A549 (cell line): ENCODE data around the gene PLAC9. TPM values are rescaled to one million over a fixed set of nuclear protein-coding genes. Genes with fewer than 3 reads are reported as not detected.
"Not testable (repeated sequence)": the region's sequence is repeated elsewhere in the genome, so short reads cannot be mapped to it uniquely, and the experiment has no call there.

Source experiments
- ATAC-seq, 2 experiments: fragments of 200-7000 bp in 1 of 2; fragments of >200 bp in 1 of 2; cut with Nextera tagmentation in 1 of 2; cut with Tn5 transposase in 1 of 2; 3 replicates each; pipeline versions ENCODE4 v1.8.0 to v1.9.1; 2018 to 2020; ENCODE audit warnings: mild to moderate bottlenecking in 1 of 2, moderate library complexity in 1 of 2
- CTCF ChIA-PET: fragments of 300-600 bp; sonication (Branson Sonifier 250); formaldehyde crosslinking; extraction: SDS; loops from one replicate; lab custom pipeline; 2021; ENCODE audit warnings: antibody characterized with exemption, inconsistent platforms; lab: Yijun Ruan, JAX
- POLR2A ChIA-PET: fragments of 350-600 bp; formaldehyde crosslinking; extraction: SDS; loops from one replicate; lab custom pipeline; 2021; ENCODE audit warnings: antibody characterized with exemption, inconsistent platforms; lab: Yijun Ruan, JAX
- DNase-seq, 2 experiments: peaks; one replicate each; pipeline versions ENCODE4 v3.0.0 to v3.0.0-alpha.2; 2011 to 2016; ENCODE audit warnings: low read depth in 1 of 2, low spot score in 1 of 2
- FAIRE-seq: peaks from 2 replicates; lab custom pipeline; 2011; peaks lifted over from hg19 to GRCh38; lab: Jason Lieb, UNC
- H3K27ac ChIP-seq, 2 experiments: fragments of >200 bp; sonication (Bioruptor Twin); formaldehyde crosslinking; 3 replicates each; pipeline ENCODE4 v1.5.1; 2016 to 2017
- H3K4me1 ChIP-seq: fragments of >200 bp; sonication (Bioruptor Twin); formaldehyde crosslinking; 3 replicates; pipeline ENCODE4 v1.6.1; 2016
- H3K4me2 ChIP-seq: fragments of >200 bp; sonication (Bioruptor Twin); formaldehyde crosslinking; 3 replicates; pipeline ENCODE4 v1.6.1; 2016
- H3K4me3 ChIP-seq: fragments of >200 bp; sonication (Bioruptor Twin); formaldehyde crosslinking; 3 replicates; pipeline ENCODE4 v1.5.1; 2016
- H3K9me3 ChIP-seq: fragments of >200 bp; sonication (Bioruptor Twin); formaldehyde crosslinking; 3 replicates; pipeline ENCODE4 v1.6.1; 2016
- ATOH8 ChIP-seq: fragments of 250-450 bp; sonication (Bioruptor Pico); IDR thresholded peaks from 2 replicates; pipeline ENCODE4 v1.5.0; 2020; ENCODE audit warnings: low read depth, mild to moderate bottlenecking, moderate library complexity
- CEBPB ChIP-seq, 2 experiments: fragments of >200 bp in 1 of 2; sonication (Bioruptor Twin) in 1 of 2; formaldehyde crosslinking in 1 of 2; IDR thresholded peaks; 2 replicates each; pipeline ENCODE4 v1.6.1; 2012 to 2016
- CHD4 ChIP-seq: fragments of 200-600 bp; sonication (generic); IDR thresholded peaks from 2 replicates; pipeline ENCODE4 v1.6.1; 2016; ENCODE audit warnings: antibody characterized with exemption, mild to moderate bottlenecking, borderline replicate concordance
- FOSB ChIP-seq: fragments of 250-450 bp; sonication (Bioruptor Pico); IDR thresholded peaks from 2 replicates; pipeline ENCODE4 v1.5.0; 2020; ENCODE audit warnings: mild to moderate bottlenecking, moderate library complexity
- FOSL2 ChIP-seq, 2 experiments: fragments of 450-650 bp in 1 of 2; fragments of >200 bp in 1 of 2; sonication (Bioruptor Twin) in 1 of 2; formaldehyde crosslinking; IDR thresholded peaks; 2 replicates each; pipeline versions ENCODE4 v1.5.0 to v1.6.1; 2016 to 2020; ENCODE audit warnings: mild to moderate bottlenecking in 1 of 2, moderate library complexity in 1 of 2
- FOXS1 ChIP-seq: fragments of 250-450 bp; sonication (Bioruptor Pico); IDR thresholded peaks from 2 replicates; pipeline ENCODE4 v1.5.0; 2020; ENCODE audit warnings: mild to moderate bottlenecking, moderate library complexity
- HOXB13 ChIP-seq: fragments of 250-450 bp; sonication (Bioruptor Pico); IDR thresholded peaks from 2 replicates; pipeline ENCODE4 v1.5.0; 2020; ENCODE audit warnings: low read depth, mild to moderate bottlenecking, moderate library complexity
- JUN ChIP-seq, 2 experiments: fragments of >200 bp; sonication (Bioruptor Twin); formaldehyde crosslinking; IDR thresholded peaks; 2 replicates in 1 of 2; 3 replicates in 1 of 2; pipeline ENCODE4 v1.6.1; 2016 to 2017
- MAFK ChIP-seq: fragments of 450-650 bp; IDR thresholded peaks from 2 replicates; pipeline ENCODE4 v1.6.1; 2014; ENCODE audit not compliant: partially characterized antibody
- NPAS2 ChIP-seq: fragments of 250-450 bp; sonication (Bioruptor Pico); IDR thresholded peaks from 2 replicates; pipeline ENCODE4 v1.8.0; 2022; ENCODE audit warnings: mild to moderate bottlenecking, moderate library complexity, borderline replicate concordance
- NR3C1 ChIP-seq: fragments of >200 bp; sonication (Bioruptor Twin); formaldehyde crosslinking; IDR thresholded peaks from 3 replicates; pipeline ENCODE4 v1.6.1; 2017
- POLR2AphosphoS2 ChIP-seq: conservative IDR thresholded peaks from 2 replicates; pipeline ENCODE4 v1.6.1; 2012; ENCODE audit warnings: low read length, improper control_type of control experiment, inconsistent platforms
- RARB ChIP-seq: fragments of 250-450 bp; sonication (Bioruptor Pico); IDR thresholded peaks from 2 replicates; pipeline ENCODE4 v1.8.0; 2021; ENCODE audit warnings: mild to moderate bottlenecking, moderate library complexity
- RCOR1 ChIP-seq: fragments of 150-350 bp; IDR thresholded peaks from 2 replicates; pipeline ENCODE4 v1.6.1; 2014; ENCODE audit warnings: antibody characterized with exemption, low read length, low read depth
- USF2 ChIP-seq: fragments of 450-650 bp; IDR thresholded peaks from 2 replicates; pipeline ENCODE4 v1.6.1; 2014; ENCODE audit warnings: antibody characterized with exemption
- ZFP36 ChIP-seq: fragments of 450-650 bp; IDR thresholded peaks from 2 replicates; pipeline ENCODE4 v1.6.1; 2014; ENCODE audit warnings: borderline replicate concordance; ENCODE audit not compliant: partially characterized antibody
- ZNF302 ChIP-seq: fragments of 250-450 bp; sonication (Bioruptor Pico); IDR thresholded peaks from 2 replicates; pipeline ENCODE4 v1.9.0; 2021; ENCODE audit warnings: inconsistent platforms, mild to moderate bottlenecking, moderate library complexity
- ZSCAN20 ChIP-seq: fragments of 250-450 bp; sonication (Bioruptor Pico); IDR thresholded peaks from 2 replicates; pipeline ENCODE4 v1.8.0; 2022; ENCODE audit warnings: mild to moderate bottlenecking, moderate library complexity
- WGBS: methylation state at CpG from one replicate; pipeline ENCODE4 v1.1.6; 2017; ENCODE audit errors: missing lambda C conversion rate; 5-methylcytosine and 5-hydroxymethylcytosine counted together
- polyA plus RNA-seq, 4 experiments: library from polyadenylated mRNA; depleted of rRNA in 3 of 4; stranded (reverse); fragments of >200 nt; fragmentation: RNase III in 1 of 4; extraction: RNeasy Plus Mini Kit Qiagen cat#74134 plus additional on column Dnase treatment in 1 of 4; gene quantifications; 2 replicates in 3 of 4; 3 replicates in 1 of 4; pipeline ENCODE4 v1.2.3, GENCODE V29; 2011 to 2017
- TF ChIP-seq, protein P1 (sequence below): fragments of 200-600 bp; sonication (generic); IDR thresholded peaks from 2 replicates; pipeline ENCODE4 v1.6.1; 2016; ENCODE audit warnings: antibody characterized with exemption, mild to moderate bottlenecking, moderate library complexity

The PLAC9 gene
- polyA plus RNA-seq, 2 of the 4 experiments (the other 2 are of a cell fraction) = not detected

GRCh38 chr10:80133206-80133605, 676 bp downstream of the PLAC9 start:
- Histone ChIP-seq H3K4me1 (0 out of 3 replicates have a peak, but pooled peaks cover 9% of the 10 kb centered on the region), H3K27ac (no peak overlapping the region), H3K4me3 (peak overlapping the region; percentile 50; the same call in 2 of the 3 replicates), H3K9me3 (no peaks in the 10 kb centered on the region), H3K4me2 (peak overlapping the region; percentile 90)
- ChIA-PET POLR2A (no interaction called here), CTCF (interaction anchor here (0.6 to 4.7 kb wide), 3 partner anchors 10 to 51 kb away, joined by 3 to 27 read pairs (median 3); no protein-coding TSS in a partner anchor)
- ATAC-seq (no peak), DNase-seq (no peak), FAIRE-seq (no peak)
- WGBS = 67% methylated on average over 6 of the region's 6 CpGs
- TF ChIP-seq ATOH8 (CRISPR knock-in tag) (no peak), HOXB13 (CRISPR knock-in tag) (no peak), CHD4 (no peak), FOSL2 (IDR thresholded peaks at IDR 0.05) (no peak), FOSL2 (CRISPR knock-in tag; IDR thresholded peaks at IDR 0.05) (no peak), FOXS1 (CRISPR knock-in tag) (no peak), MAFK (no peak), CEBPB (IDR thresholded peaks at IDR 0.05) (no peak), JUN (IDR thresholded peaks at IDR 0.05) (no peak), FOSB (CRISPR knock-in tag) (no peak), NR3C1 (no peak), ZFP36 (no peak), RARB (no peak), NPAS2 (no peak), USF2 (no peak), ZSCAN20 (CRISPR knock-in tag) (no peak), POLR2AphosphoS2 (no peak), RCOR1 (no peak), ZNF302 (no peak)
- TF ChIP-seq, protein P1, sequence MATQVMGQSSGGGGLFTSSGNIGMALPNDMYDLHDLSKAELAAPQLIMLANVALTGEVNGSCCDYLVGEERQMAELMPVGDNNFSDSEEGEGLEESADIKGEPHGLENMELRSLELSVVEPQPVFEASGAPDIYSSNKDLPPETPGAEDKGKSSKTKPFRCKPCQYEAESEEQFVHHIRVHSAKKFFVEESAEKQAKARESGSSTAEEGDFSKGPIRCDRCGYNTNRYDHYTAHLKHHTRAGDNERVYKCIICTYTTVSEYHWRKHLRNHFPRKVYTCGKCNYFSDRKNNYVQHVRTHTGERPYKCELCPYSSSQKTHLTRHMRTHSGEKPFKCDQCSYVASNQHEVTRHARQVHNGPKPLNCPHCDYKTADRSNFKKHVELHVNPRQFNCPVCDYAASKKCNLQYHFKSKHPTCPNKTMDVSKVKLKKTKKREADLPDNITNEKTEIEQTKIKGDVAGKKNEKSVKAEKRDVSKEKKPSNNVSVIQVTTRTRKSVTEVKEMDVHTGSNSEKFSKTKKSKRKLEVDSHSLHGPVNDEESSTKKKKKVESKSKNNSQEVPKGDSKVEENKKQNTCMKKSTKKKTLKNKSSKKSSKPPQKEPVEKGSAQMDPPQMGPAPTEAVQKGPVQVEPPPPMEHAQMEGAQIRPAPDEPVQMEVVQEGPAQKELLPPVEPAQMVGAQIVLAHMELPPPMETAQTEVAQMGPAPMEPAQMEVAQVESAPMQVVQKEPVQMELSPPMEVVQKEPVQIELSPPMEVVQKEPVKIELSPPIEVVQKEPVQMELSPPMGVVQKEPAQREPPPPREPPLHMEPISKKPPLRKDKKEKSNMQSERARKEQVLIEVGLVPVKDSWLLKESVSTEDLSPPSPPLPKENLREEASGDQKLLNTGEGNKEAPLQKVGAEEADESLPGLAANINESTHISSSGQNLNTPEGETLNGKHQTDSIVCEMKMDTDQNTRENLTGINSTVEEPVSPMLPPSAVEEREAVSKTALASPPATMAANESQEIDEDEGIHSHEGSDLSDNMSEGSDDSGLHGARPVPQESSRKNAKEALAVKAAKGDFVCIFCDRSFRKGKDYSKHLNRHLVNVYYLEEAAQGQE = no peak

DNA sequence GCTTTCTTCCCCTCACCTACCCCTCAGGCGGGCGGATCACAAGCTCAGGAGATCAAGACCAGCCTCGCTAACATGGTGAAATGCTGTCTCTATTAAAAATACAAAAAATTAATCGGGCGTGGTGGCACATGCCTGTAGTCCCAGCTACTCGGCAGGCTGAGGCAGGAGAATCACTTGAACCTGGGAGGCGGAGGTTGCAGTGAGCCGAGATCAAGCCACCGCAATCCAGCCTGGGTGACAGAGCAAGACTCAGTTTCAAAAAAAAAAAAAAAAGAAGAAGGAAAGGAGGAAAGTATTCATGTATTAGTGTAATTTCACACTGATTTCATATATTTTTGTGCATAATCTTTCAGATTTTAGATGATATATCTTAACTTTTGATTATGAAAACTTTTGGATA, 1.2 kb downstream of the PLAC9 start:
- H3K27ac ChIP-seq, ATAC-seq, POLR2A ChIA-PET, H3K9me3 ChIP-seq, H3K4me2 ChIP-seq, H3K4me3 ChIP-seq, DNase-seq, H3K4me1 ChIP-seq, FAIRE-seq: not testable (repeated sequence)
- WGBS = 93% methylated on average over 9 of the region's 9 CpGs
- CTCF ChIA-PET = interaction anchor here (0.6 to 4.7 kb wide), 3 partner anchors 10 to 26 kb away, joined by 3 to 27 read pairs (median 3); no protein-coding TSS in a partner anchor
